T-helper 2 cell (primary cell): ENCODE results near the gene LGI2.

Source experiments
- DNase-seq, 5 experiments: peaks; one replicate each; pipeline versions ENCODE4 v3.0.0 to v3.0.0-alpha.2; 2012 to 2022

LGI2 gene

GRCh38 chr4:24957886-24958285 lies 72.9 kb downstream of the LGI2 start:
- DNase-seq, result no peak

- DNase-seq, result no peak
Measured at GRCh38 chr4:24956763-24957162, 74.0 kb downstream of the LGI2 start.

GRCh38 chr4:24956091-24956490 lies 74.7 kb downstream of the LGI2 start:
- no peak for DNase-seq

DNA sequence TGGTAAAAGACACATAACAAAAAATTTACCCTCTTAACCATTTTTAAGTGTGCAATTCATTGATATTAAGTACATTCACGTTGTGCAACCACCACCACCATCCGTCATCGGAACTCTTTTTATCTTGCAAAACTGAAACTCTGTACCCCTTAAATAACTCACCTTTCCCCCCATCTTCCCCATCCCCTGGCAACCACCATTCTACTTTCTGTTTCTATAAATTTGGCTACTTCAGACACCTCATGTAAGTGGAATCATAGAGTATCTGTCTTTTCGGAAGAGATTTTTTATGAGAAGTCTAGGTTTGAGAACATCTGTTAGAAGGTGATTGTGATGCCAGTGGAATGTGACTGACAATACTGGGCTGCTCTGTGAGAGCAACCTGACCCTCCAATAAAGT lies 78.1 kb downstream of the LGI2 start:
- no peak for DNase-seq

DNA sequence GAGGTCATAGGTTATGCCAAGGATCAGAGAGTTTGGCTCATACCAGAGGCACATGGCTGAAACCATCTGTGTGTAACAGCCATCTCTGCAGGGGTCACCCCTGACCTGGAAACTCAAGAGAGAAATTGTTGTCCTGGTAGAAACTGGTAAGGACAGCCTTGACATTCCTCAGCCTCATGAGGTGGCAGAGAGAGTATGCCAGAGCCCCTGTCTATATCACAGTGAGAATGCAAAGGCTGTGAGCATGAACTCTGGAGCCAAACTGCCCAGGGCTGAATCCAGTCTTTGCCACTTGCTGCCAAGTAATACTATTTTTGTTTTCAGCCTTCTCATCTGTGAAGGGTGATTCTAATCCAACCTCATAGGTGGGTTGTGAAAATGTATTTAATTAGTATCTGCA lies 80.8 kb downstream of the LGI2 start:
- DNase-seq, result no peak
